ENCODE measurements around the gene RFLNA. TPM values are rescaled to one million over a fixed set of nuclear protein-coding genes. Genes with fewer than 3 reads are reported as not detected.

RFLNA gene
- total RNA-seq, 1 donor: 0.10 TPM

- H3K9me3 ChIP-seq (ENCODE audit: low read depth, low read length): no peaks in the 10 kb centered on the region
- H3K27me3 ChIP-seq (ENCODE audit: insufficient read depth, low read length): no peaks in the 10 kb centered on the region
- H3K4me1 ChIP-seq (ENCODE audit: insufficient read depth, low read length): no peaks in the 10 kb centered on the region
- H3K4me3 ChIP-seq (ENCODE audit: low read length): no peak overlapping the region
Observed at GRCh38 chr12:124305776-124306685, 11.1 kb downstream of the RFLNA start.

GRCh38 chr12:124306686-124307555 is 12.0 kb downstream of the RFLNA start:
- Histone ChIP-seq H3K4me1 (ENCODE audit: insufficient read depth, low read length) (no peaks in the 10 kb centered on the region), H3K9me3 (ENCODE audit: low read depth, low read length) (no peaks in the 10 kb centered on the region), H3K4me3 (ENCODE audit: low read length) (no peak overlapping the region), H3K27me3 (ENCODE audit: insufficient read depth, low read length) (no peaks in the 10 kb centered on the region)

DNA sequence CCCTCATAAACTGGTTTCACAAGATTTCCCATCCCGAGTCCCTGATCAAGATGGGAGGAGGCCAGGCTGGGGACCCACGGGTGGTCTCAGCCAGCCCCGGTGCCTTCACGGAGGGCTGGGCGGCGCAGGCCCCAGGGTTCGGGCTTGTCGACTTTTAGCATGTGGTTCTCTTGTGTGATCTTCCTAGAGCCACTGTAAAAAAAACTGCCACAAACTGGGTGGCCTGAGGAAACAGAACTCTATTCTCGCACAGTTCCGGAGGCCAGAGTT is 12.6 kb downstream of the RFLNA start:
- Histone ChIP-seq H3K9me3 (ENCODE audit: low read depth, low read length) (no peaks in the 10 kb centered on the region), H3K27me3 (ENCODE audit: insufficient read depth, low read length) (no peaks in the 10 kb centered on the region), H3K4me1 (ENCODE audit: insufficient read depth, low read length) (no peaks in the 10 kb centered on the region), H3K4me3 (ENCODE audit: low read length) (no peak overlapping the region)

DNA sequence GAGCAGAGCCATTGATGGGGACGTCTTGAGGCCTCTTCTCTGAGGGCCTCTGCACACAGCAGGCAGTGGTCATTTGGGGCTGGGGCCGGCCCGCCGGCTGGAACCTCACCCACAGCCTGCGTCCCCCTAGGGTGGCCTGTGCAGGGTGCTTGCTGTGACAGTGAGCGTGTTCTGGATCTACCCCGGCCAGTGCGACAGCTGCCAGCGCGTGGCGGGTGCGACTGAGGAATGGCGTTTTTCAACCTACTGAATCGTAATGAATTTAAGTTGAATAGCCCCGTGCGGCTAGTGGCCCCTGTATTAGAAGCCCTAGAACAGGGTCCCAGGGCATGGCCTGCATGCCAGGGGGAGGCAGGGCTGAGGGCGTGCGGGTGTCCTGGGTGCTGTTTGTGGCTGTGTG is 13.8 kb downstream of the RFLNA start:
- Histone ChIP-seq H3K9me3 (ENCODE audit: low read depth, low read length) (no peaks in the 10 kb centered on the region), H3K4me3 (ENCODE audit: low read length) (no peak overlapping the region), H3K27me3 (ENCODE audit: insufficient read depth, low read length) (no peaks in the 10 kb centered on the region), H3K4me1 (ENCODE audit: insufficient read depth, low read length) (no peaks in the 10 kb centered on the region)

GRCh38 chr12:124309231-124309630 is 14.3 kb downstream of the RFLNA start:
- no peaks in the 10 kb centered on the region for H3K27me3 ChIP-seq (ENCODE audit: insufficient read depth, low read length)
- H3K9me3 ChIP-seq (ENCODE audit: low read depth, low read length): no peaks in the 10 kb centered on the region
- H3K4me3 ChIP-seq (ENCODE audit: low read length): no peak overlapping the region
- H3K4me1 ChIP-seq (ENCODE audit: insufficient read depth, low read length): no peaks in the 10 kb centered on the region

GRCh38 chr12:124309744-124310143 is 14.9 kb downstream of the RFLNA start:
- H3K4me1 ChIP-seq (ENCODE audit: insufficient read depth, low read length): no peaks in the 10 kb centered on the region
- H3K4me3 ChIP-seq (ENCODE audit: low read length): no peak overlapping the region
- H3K9me3 ChIP-seq (ENCODE audit: low read depth, low read length): no peaks in the 10 kb centered on the region
- H3K27me3 ChIP-seq (ENCODE audit: insufficient read depth, low read length): no peaks in the 10 kb centered on the region

DNA sequence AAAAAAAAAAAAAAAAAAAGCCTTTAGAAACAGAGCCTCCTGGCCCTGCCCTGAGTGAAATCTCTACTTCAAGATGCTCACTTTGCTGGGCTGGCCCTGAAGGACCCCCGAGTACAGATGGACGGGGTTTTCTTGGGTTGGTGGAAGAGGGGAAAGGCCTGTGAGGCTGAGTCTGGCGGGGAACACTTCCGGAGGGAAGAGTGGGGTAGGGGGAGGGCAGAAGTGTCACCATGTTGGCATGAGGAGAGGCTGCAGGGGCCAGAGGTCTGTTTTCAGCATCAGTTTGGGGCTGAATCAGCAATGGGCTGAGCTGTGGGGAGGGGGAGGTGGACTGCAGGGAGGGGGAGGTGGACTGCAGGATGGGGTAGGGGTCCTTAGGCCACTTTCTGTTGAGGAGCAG is 15.3 kb downstream of the RFLNA start:
- Histone ChIP-seq H3K9me3 (ENCODE audit: low read depth, low read length) (no peaks in the 10 kb centered on the region), H3K4me1 (ENCODE audit: insufficient read depth, low read length) (no peaks in the 10 kb centered on the region), H3K4me3 (ENCODE audit: low read length) (no peak overlapping the region), H3K27me3 (ENCODE audit: insufficient read depth, low read length) (no peaks in the 10 kb centered on the region)

DNA sequence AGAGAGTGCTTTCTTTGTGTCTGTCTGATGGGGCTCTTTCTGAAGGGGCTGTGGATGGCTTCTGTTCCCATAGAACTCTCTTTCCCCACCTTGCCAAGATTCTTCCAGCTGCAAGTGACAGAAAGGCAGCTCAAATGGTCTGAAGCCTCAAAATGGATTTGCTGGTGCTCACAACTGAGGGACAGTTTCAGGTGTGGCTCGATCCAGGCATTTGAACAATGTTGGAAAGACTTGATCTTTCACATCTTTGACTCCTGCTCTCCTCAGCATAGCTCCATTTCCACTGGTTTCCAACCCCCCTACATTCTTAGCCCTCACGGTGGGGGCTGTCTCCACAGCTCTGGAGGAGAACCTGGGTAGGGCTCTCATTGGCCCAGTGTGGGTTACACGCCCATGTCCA is 15.9 kb downstream of the RFLNA start:
- Histone ChIP-seq H3K4me1 (ENCODE audit: insufficient read depth, low read length) (no peaks in the 10 kb centered on the region), H3K27me3 (ENCODE audit: insufficient read depth, low read length) (no peaks in the 10 kb centered on the region), H3K4me3 (ENCODE audit: low read length) (no peak overlapping the region), H3K9me3 (ENCODE audit: low read depth, low read length) (no peaks in the 10 kb centered on the region)

- H3K4me3 ChIP-seq (ENCODE audit: low read length): no peak overlapping the region
- no peaks in the 10 kb centered on the region for H3K9me3 ChIP-seq (ENCODE audit: low read depth, low read length)
- H3K4me1 ChIP-seq (ENCODE audit: insufficient read depth, low read length): no peaks in the 10 kb centered on the region
- no peaks in the 10 kb centered on the region for H3K27me3 ChIP-seq (ENCODE audit: insufficient read depth, low read length)
Observed at GRCh38 chr12:124311292-124312109, 16.6 kb downstream of the RFLNA start.

DNA sequence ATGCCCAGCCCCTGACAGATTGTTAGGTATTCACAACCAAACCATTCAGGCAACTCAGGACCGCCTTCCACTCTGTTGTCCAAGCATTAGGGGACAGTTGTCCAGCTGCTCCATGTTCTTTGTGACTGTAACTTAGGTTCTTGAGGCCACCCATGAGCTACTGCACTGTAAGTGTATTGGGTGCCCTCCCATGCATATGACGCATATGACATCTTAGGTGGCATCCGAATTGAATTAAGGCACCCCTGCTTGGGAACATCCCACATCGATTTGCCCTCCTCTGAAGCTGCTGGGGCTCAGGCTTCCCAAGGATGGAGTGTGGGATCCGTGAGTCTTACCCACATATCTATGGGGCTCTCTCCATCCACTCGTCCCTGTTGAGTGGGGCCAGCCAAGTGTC is 17.7 kb downstream of the RFLNA start:
- H3K9me3 ChIP-seq (ENCODE audit: low read depth, low read length): no peaks in the 10 kb centered on the region
- no peaks in the 10 kb centered on the region for H3K4me1 ChIP-seq (ENCODE audit: insufficient read depth, low read length)
- no peaks in the 10 kb centered on the region for H3K27me3 ChIP-seq (ENCODE audit: insufficient read depth, low read length)
- no peak overlapping the region for H3K4me3 ChIP-seq (ENCODE audit: low read length)

GRCh38 chr12:124314207-124314606 is 19.3 kb downstream of the RFLNA start:
- Histone ChIP-seq H3K9me3 (ENCODE audit: low read depth, low read length) (no peaks in the 10 kb centered on the region), H3K4me1 (ENCODE audit: insufficient read depth, low read length) (no peaks in the 10 kb centered on the region), H3K27me3 (ENCODE audit: insufficient read depth, low read length) (no peaks in the 10 kb centered on the region), H3K4me3 (ENCODE audit: low read length) (no peak overlapping the region)

GRCh38 chr12:124314766-124315165 is 19.9 kb downstream of the RFLNA start:
- Histone ChIP-seq H3K27me3 (ENCODE audit: insufficient read depth, low read length) (no peaks in the 10 kb centered on the region), H3K9me3 (ENCODE audit: low read depth, low read length) (no peaks in the 10 kb centered on the region), H3K4me3 (ENCODE audit: low read length) (no peak overlapping the region), H3K4me1 (ENCODE audit: insufficient read depth, low read length) (no peaks in the 10 kb centered on the region)

GRCh38 chr12:124315372-124316044 is 20.6 kb downstream of the RFLNA start:
- Histone ChIP-seq H3K4me3 (ENCODE audit: low read length) (no peak overlapping the region), H3K4me1 (ENCODE audit: insufficient read depth, low read length) (no peaks in the 10 kb centered on the region), H3K9me3 (ENCODE audit: low read depth, low read length) (no peaks in the 10 kb centered on the region), H3K27me3 (ENCODE audit: insufficient read depth, low read length) (no peaks in the 10 kb centered on the region)

DNA sequence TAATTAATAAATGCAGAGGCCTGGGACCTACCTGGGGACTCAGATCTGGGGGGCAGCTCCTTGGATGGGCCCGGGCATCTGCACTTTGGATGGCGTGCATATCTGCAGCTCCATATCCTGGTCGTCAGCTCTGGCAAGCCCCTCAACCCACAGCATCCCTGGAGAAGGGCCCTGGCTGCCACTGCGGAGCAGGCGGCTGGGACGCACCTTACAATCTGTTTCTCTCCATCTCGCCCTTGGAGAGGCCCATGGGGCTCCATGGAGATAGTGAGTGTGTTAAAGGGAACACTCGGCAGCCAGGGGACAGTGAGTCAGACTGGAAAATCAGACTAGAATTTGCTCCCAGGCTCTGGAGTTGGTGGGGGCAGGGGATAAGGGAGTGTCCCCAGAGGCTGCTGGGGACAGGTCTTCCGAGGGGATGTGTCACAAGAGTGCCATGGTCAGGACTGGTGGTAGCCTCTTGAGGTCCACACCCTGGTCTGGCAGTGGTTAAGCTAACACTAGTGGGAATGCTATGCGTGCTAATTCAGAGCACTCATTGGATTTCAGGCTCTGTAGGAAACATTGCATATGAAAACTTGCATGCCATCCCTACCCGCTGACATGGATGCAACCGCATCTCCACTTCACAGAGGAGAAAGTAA is 21.5 kb downstream of the RFLNA start:
- Histone ChIP-seq H3K4me3 (ENCODE audit: low read length) (no peak overlapping the region), H3K27me3 (ENCODE audit: insufficient read depth, low read length) (no peaks in the 10 kb centered on the region), H3K9me3 (ENCODE audit: low read depth, low read length) (no peaks in the 10 kb centered on the region), H3K4me1 (ENCODE audit: insufficient read depth, low read length) (no peaks in the 10 kb centered on the region)
